OCI-LY1 (cell line): ENCODE measurements around the gene C1orf159.

Experiments
- H2AFZ ChIP-seq: fragments of 200-600 bp; sonication (generic), shearing (Covaris generic); 2 replicates; pipeline ENCODE4 v1.6.0; 2014; ENCODE audit warnings: antibody characterized with exemption, mild to moderate bottlenecking, low read length
- H3F3A ChIP-seq: fragments of 200-600 bp; sonication (generic), shearing (Covaris generic); 2 replicates; pipeline ENCODE4 v1.6.0; 2014; ENCODE audit warnings: mild to moderate bottlenecking, antibody characterized with exemption, low read length, moderate library complexity; ENCODE audit not compliant: insufficient read depth
- H3K27ac ChIP-seq: fragments of 200-600 bp; sonication (generic); 2 replicates; pipeline ENCODE4 v1.5.1; 2014; ENCODE audit warnings: low read length, mixed run types, mild to moderate bottlenecking, low read depth; ENCODE audit not compliant: poor library complexity, severe bottlenecking
- H3K27me3 ChIP-seq: fragments of 200-600 bp; sonication (generic); 2 replicates; pipeline ENCODE4 v1.6.0; 2014; ENCODE audit warnings: antibody characterized with exemption, mild to moderate bottlenecking, low read length, moderate library complexity; ENCODE audit not compliant: insufficient read depth
- H3K36me3 ChIP-seq: fragments of 200-600 bp; sonication (generic); 2 replicates; pipeline ENCODE4 v1.6.1; 2014; ENCODE audit warnings: mild to moderate bottlenecking, antibody characterized with exemption, low read length, moderate library complexity, mixed read lengths; ENCODE audit not compliant: insufficient read depth
- H3K4me1 ChIP-seq: fragments of 200-600 bp; sonication (generic); 2 replicates; pipeline ENCODE4 v1.5.1; 2014; ENCODE audit warnings: mild to moderate bottlenecking, low read length, moderate library complexity; ENCODE audit not compliant: insufficient read depth, severe bottlenecking
- H3K4me2 ChIP-seq: fragments of 200-600 bp; sonication (generic), shearing (Covaris generic); 2 replicates; pipeline ENCODE4 v1.6.1; 2014; ENCODE audit warnings: low read length
- H3K4me3 ChIP-seq: fragments of 200-600 bp; sonication (generic); 2 replicates; pipeline ENCODE4 v1.5.1; 2014; ENCODE audit warnings: low read length, low read depth, mild to moderate bottlenecking, mixed read lengths; ENCODE audit not compliant: poor library complexity, severe bottlenecking
- H3K79me2 ChIP-seq: fragments of 200-600 bp; shearing (Covaris generic); 2 replicates; pipeline ENCODE4 v1.6.1; 2016; ENCODE audit warnings: mixed run types, low read length, mixed read lengths; ENCODE audit not compliant: insufficient read depth
- H3K9ac ChIP-seq: fragments of 200-600 bp; sonication (generic), shearing (Covaris generic); 2 replicates; pipeline ENCODE4 v1.6.1; 2014; ENCODE audit warnings: mild to moderate bottlenecking, low read length, mixed read lengths
- H3K9me2 ChIP-seq: fragments of 200-600 bp; sonication (generic), shearing (Covaris generic); 2 replicates; pipeline ENCODE4 v1.6.1; 2014; ENCODE audit warnings: low read depth, mild to moderate bottlenecking, low read length, mixed read lengths
- H3K9me3 ChIP-seq: fragments of 200-600 bp; shearing (Covaris generic); 2 replicates; pipeline ENCODE4 v1.6.1; 2014; ENCODE audit warnings: low read length, mixed read lengths
- H4K20me1 ChIP-seq: fragments of 200-600 bp; sonication (generic), shearing (Covaris generic); 2 replicates; pipeline ENCODE4 v1.6.0; 2016; ENCODE audit warnings: mild to moderate bottlenecking, low read length; ENCODE audit not compliant: insufficient read depth
- EZH2 ChIP-seq: fragments of 200-600 bp; sonication (generic), shearing (Covaris generic); IDR thresholded peaks from 2 replicates; pipeline ENCODE4 v1.8.0; 2017; ENCODE audit warnings: borderline replicate concordance, mixed run types, mild to moderate bottlenecking, antibody characterized with exemption, low read length, moderate library complexity, mixed read lengths
- TF ChIP-seq, protein P1 (sequence below): fragments of 200-600 bp; sonication (generic), shearing (Covaris generic); IDR thresholded peaks from 2 replicates; pipeline ENCODE4 v1.5.1; 2017; ENCODE audit warnings: mild to moderate bottlenecking, antibody characterized with exemption, low read length, moderate library complexity, mixed read lengths

The C1orf159 gene

DNA sequence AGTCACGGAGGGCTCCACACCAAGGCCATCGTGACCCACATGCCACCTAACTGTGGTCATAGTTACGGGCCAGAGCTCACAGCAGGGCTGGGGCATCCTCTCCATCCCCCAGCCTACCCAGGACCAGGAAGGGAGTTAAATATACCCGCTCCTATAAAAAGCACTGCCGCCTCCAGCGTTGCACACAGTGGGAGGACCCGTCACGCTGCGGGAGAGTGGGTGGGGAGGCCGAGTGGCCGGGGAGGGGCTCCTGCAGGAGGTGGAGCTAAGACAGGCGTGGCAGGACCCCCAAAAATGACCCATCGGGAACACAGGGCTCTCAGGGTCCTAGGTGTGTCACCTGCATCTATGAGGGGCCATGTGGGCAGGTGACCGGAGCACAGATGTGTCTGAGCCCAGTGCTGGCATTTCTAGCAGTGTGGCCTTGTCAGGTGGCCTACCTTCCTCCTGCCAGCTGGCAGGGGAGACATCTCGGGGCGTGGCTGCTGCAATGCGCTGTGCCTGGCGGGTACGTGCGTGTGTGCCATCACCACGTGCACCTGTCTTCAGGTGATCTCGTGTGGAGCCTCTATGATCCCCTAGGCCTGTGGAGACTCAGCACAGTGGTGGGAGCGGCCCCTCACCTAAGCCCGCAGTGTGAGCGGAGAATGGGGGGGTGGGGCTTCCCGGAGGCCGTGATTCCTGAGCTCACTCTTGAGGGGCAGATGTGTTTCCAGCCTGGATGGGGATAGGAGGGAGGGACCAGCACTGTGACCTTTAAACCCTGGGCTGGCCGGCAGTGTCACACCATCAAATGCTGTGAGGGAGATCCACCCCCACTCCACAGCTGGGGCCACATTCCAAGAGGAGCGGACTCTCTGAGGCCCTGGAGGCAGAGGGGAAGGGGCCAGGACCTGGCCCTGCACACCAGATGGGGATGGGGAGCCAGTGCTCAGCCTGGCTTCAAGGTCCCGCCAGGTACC lies 78.2 kb downstream of the C1orf159 start:
- peaks cover 12% of the 10 kb centered on the region; the same call in 1 of the 2 replicates for H3K27me3 ChIP-seq
- H2AFZ ChIP-seq = no peak overlapping the region
- no peak overlapping the region for H3K27ac ChIP-seq
- no peak overlapping the region for H3K4me3 ChIP-seq
- TF ChIP-seq EZH2 = no peak
- TF ChIP-seq, protein P1, sequence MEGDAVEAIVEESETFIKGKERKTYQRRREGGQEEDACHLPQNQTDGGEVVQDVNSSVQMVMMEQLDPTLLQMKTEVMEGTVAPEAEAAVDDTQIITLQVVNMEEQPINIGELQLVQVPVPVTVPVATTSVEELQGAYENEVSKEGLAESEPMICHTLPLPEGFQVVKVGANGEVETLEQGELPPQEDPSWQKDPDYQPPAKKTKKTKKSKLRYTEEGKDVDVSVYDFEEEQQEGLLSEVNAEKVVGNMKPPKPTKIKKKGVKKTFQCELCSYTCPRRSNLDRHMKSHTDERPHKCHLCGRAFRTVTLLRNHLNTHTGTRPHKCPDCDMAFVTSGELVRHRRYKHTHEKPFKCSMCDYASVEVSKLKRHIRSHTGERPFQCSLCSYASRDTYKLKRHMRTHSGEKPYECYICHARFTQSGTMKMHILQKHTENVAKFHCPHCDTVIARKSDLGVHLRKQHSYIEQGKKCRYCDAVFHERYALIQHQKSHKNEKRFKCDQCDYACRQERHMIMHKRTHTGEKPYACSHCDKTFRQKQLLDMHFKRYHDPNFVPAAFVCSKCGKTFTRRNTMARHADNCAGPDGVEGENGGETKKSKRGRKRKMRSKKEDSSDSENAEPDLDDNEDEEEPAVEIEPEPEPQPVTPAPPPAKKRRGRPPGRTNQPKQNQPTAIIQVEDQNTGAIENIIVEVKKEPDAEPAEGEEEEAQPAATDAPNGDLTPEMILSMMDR = no peak
- H3K79me2 ChIP-seq = no peaks in the 10 kb centered on the region
- H3K36me3 ChIP-seq = no peaks in the 10 kb centered on the region
- no peaks in the 10 kb centered on the region for H3K9me2 ChIP-seq
- H4K20me1 ChIP-seq = no peaks in the 10 kb centered on the region
- no peak overlapping the region for H3K9ac ChIP-seq
- no peaks in the 10 kb centered on the region for H3K9me3 ChIP-seq
- H3F3A ChIP-seq = no peaks in the 10 kb centered on the region
- H3K4me2 ChIP-seq = no peak overlapping the region
- H3K4me1 ChIP-seq = peaks cover 3% of the 10 kb centered on the region

DNA sequence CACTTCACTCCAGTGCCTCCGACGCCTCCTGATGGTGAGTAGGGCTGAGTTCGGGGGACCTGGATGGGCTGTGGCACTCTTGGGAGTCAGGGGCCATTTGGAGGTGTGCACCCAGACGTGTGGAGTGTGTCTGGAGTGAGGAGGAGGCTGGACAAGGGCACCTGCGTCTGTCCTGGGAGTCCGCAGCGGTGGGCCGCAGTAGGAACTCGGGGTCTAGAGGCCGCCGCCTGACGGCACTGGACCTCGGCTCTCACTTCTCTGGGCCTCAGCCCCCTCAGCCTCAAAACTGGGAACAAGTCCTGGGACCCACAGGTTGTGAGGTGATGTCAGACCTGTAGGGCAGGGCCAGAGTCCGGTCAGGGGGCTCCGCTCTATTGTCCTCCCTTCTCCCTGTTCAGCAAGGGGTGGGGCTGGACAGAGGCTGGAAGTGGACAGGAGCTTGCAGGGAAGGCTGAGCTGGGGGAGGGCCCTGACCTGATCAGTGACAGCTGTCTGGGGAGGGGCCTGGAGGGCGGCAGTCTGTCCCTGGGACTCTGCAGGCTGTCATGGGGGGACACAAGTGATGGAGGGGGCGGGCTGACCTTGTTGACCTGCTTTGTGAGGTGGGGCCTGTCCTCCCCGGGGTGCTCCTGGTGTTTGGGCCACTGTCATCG lies 80.5 kb downstream of the C1orf159 start:
- Histone ChIP-seq H3K4me3 (no peak overlapping the region), H3K9me3 (no peaks in the 10 kb centered on the region), H3F3A (no peaks in the 10 kb centered on the region), H3K9ac (no peak overlapping the region), H2AFZ (no peak overlapping the region), H3K27me3 (peaks cover 12% of the 10 kb centered on the region; the same call in 1 of the 2 replicates), H4K20me1 (no peaks in the 10 kb centered on the region), H3K4me2 (no peak overlapping the region), H3K9me2 (no peaks in the 10 kb centered on the region), H3K27ac (no peak overlapping the region), H3K79me2 (no peaks in the 10 kb centered on the region), H3K36me3 (no peaks in the 10 kb centered on the region), H3K4me1 (peaks cover 6% of the 10 kb centered on the region)
- TF ChIP-seq EZH2 = no peak
- TF ChIP-seq, protein P1 = no peak

DNA sequence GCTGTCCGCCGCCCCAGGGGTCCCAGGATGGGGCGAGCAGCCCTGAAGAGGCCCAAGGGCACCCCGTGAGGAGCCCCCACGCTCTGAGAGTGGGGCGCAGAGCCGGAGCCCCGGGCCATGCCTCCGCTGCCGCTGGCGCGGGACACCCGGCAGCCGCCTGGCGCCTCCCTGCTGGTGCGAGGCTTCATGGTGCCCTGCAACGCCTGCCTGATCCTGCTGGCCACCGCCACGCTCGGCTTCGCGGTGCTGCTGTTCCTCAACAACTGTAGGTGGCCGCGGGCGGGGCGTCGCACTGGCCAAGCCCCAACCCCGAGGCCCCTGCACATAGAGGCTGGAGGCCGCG lies 81.5 kb downstream of the C1orf159 start:
- H2AFZ ChIP-seq = no peak overlapping the region
- H3K79me2 ChIP-seq = no peaks in the 10 kb centered on the region
- H3K4me3 ChIP-seq = no peak overlapping the region
- peaks cover 12% of the 10 kb centered on the region; the same call in 1 of the 2 replicates for H3K27me3 ChIP-seq
- no peak overlapping the region for H3K27ac ChIP-seq
- peaks cover 6% of the 10 kb centered on the region for H3K4me1 ChIP-seq
- H4K20me1 ChIP-seq = no peaks in the 10 kb centered on the region
- H3K9me3 ChIP-seq = no peaks in the 10 kb centered on the region
- TF ChIP-seq, protein P1 = no peak
- no peak for TF ChIP-seq EZH2
- H3F3A ChIP-seq = no peaks in the 10 kb centered on the region
- H3K9me2 ChIP-seq = no peaks in the 10 kb centered on the region
- no peak overlapping the region for H3K4me2 ChIP-seq
- no peak overlapping the region for H3K9ac ChIP-seq
- H3K36me3 ChIP-seq = no peaks in the 10 kb centered on the region
